ENCODE results near the gene RIPOR3. TPM values are rescaled to one million over a fixed set of nuclear protein-coding genes. Genes with fewer than 3 reads are reported as not detected.
A peak's percentile ranks its signal among the peaks of the same experiment; 100 is the strongest.

RIPOR3 gene
- total RNA-seq, 6 donors from 2014 or later, result 2.1 to 36.7 (median 5.1) TPM

GRCh38 chr20:50537546-50538201 is 153.7 kb downstream of the RIPOR3 start:
- 51 to 55% methylated on average over 7 of the region's 7 CpGs for WGBS, 2 donors
- no peaks in the 10 kb centered on the region for H3K27me3 ChIP-seq
- peak in 1 of 4 donors; percentile 75 for TF ChIP-seq EP300 (IDR thresholded peaks at IDR 0.05)
- TF ChIP-seq POLR2AphosphoS5 (IDR thresholded peaks at IDR 0.05), result peak in 1 of 2 donors; percentile 10
- TF ChIP-seq POLR2A (IDR thresholded peaks at IDR 0.05), result peak in 1 of 4 donors; percentile 11
- no peak for TF ChIP-seq CTCF (IDR thresholded peaks at IDR 0.05)
- H3K4me3 ChIP-seq, result no peak overlapping the region
- H3K4me1 ChIP-seq, result peaks cover 75 to 96% (median 88%) of the 10 kb centered on the region in 4 donors
- DNase-seq (peak in 1 of 2 donors; percentile 46), ATAC-seq (ENCODE audit: low FRiP score in 2 of 2) (no peak)
- H3K36me3 ChIP-seq, result no peaks in the 10 kb centered on the region
- peak overlapping the region; percentile 74 to 84 (median 78) for H3K27ac ChIP-seq
- H3K9me3 ChIP-seq, result no peaks in the 10 kb centered on the region

- no peaks in the 10 kb centered on the region for H3K27me3 ChIP-seq
- no peaks in the 10 kb centered on the region for H3K36me3 ChIP-seq
- ATAC-seq (ENCODE audit: low FRiP score in 2 of 2) (peak; percentile 40 to 76), DNase-seq (peak in 1 of 2 donors; percentile 74)
- no peak overlapping the region for H3K4me3 ChIP-seq
- peak in 1 of 4 donors; percentile 4 for TF ChIP-seq POLR2A (IDR thresholded peaks at IDR 0.05)
- TF ChIP-seq EP300 (IDR thresholded peaks at IDR 0.05), result peak; percentile 29 to 92 (median 55)
- TF ChIP-seq CTCF (IDR thresholded peaks at IDR 0.05), result no peak
- peak in 1 of 2 donors; percentile 55 for TF ChIP-seq POLR2AphosphoS5 (IDR thresholded peaks at IDR 0.05)
- H3K4me1 ChIP-seq, result peaks cover 64 to 93% (median 85%) of the 10 kb centered on the region in 4 donors
- 56 to 58% methylated on average over 4 of the region's 4 CpGs for WGBS, 2 donors
- peak overlapping the region; percentile 63 to 79 (median 76) for H3K27ac ChIP-seq
- no peaks in the 10 kb centered on the region for H3K9me3 ChIP-seq
Observed at GRCh38 chr20:50536333-50536732, 155.0 kb downstream of the RIPOR3 start.

Small RNA genes lying within 50 kb of the gene (small RNA-seq; reads per million reads assigned to genes)
- gene MIR1302-5, result 0 reads per million in 4 donors
- 0 reads per million in 4 donors for gene MIR645
- gene RF00019, result 0 reads per million in 4 donors

Other genes starting within 250 kb of the RIPOR3 start
- 100 to 1,000 TPM in 3 of 6 donors, 10 to 100 TPM in 3; 75.1 to 137 (median 96.1) TPM for gene PTPN1, start 181.2 kb downstream of the RIPOR3 start, total RNA-seq
- gene PARD6B, start 40.0 kb upstream of the RIPOR3 start, total RNA-seq, result 10 to 100 TPM in 5 of 6 donors, 1 to 10 TPM in 1; 7.3 to 56.4 (median 43.4) TPM
- 10 to 100 TPM in 1 of 6 donors, 1 to 10 TPM in 5; 2.3 to 12.3 (median 5.2) TPM for gene BCAS4, start 103.5 kb upstream of the RIPOR3 start, total RNA-seq
- 10 to 100 TPM; 27.3 to 72.6 (median 45.0) TPM for gene ADNP, start 239.9 kb upstream of the RIPOR3 start, total RNA-seq